Tibial nerve (tissue), 4 donors: ENCODE results near the gene NT5C3B.

Experiments used
- CTCF ChIP-seq, 5 experiments: fragments of 200-600 bp in 3 of 5; fragments of 450-650 bp in 2 of 5; sonication (generic) in 3 of 5; IDR thresholded peaks; one replicate each; pipeline ENCODE4 v1.5.1; 2016 to 2019; ENCODE audit warnings: antibody characterized with exemption in 5 of 5, mild to moderate bottlenecking in 3 of 5, moderate library complexity in 2 of 5
- EP300 ChIP-seq, 2 donors: sonication (generic); formaldehyde crosslinking; IDR thresholded peaks; one replicate each; pipeline ENCODE4 v1.6.1; 2017; ENCODE audit warnings: antibody characterized with exemption in 2 of 2, mild to moderate bottlenecking in 1 of 2
- POLR2A ChIP-seq, 2 donors: fragments of 450-650 bp; IDR thresholded peaks; one replicate each; pipeline ENCODE4 v1.6.1; 2017; ENCODE audit warnings: antibody characterized with exemption in 2 of 2, mild to moderate bottlenecking in 2 of 2, moderate library complexity in 2 of 2

- TF ChIP-seq POLR2A (IDR thresholded peaks at IDR 0.05) (no peak), CTCF (IDR thresholded peaks at IDR 0.05) (peak in 1 of 5 experiments; percentile 57), EP300 (IDR thresholded peaks at IDR 0.05) (no peak)
Observed at GRCh38 chr17:41777157-41777573, 58.9 kb downstream of the NT5C3B start.
